Neural progenitor cell (in vitro differentiated cells): ENCODE data around the gene PMEL.

ENCODE experiments used
- CTCF ChIP-seq: fragments of 200-600 bp; sonication (generic); IDR thresholded peaks from 2 replicates; pipeline ENCODE4 v1.5.1; 2017; ENCODE audit warnings: antibody characterized with exemption, mild to moderate bottlenecking
- EZH2 ChIP-seq: fragments of 200-600 bp; sonication (generic); IDR thresholded peaks from 2 replicates; pipeline ENCODE4 v1.6.1; 2017; ENCODE audit warnings: antibody characterized with exemption, mild to moderate bottlenecking, moderate library complexity
- EZH2phosphoT487 ChIP-seq: fragments of 200-600 bp; sonication (generic); IDR thresholded peaks from 2 replicates; pipeline ENCODE4 v1.6.1; 2017; ENCODE audit warnings: antibody characterized with exemption

GRCh38 chr12:55955344-55955743 lies 10.5 kb downstream of the PMEL start:
- TF ChIP-seq EZH2phosphoT487, result no peak
- TF ChIP-seq CTCF, result no peak
- TF ChIP-seq EZH2, result no peak
